OCI-LY1 (cell line): ENCODE results near the gene VIL1.

Experiments
- H2AFZ ChIP-seq: fragments of 200-600 bp; sonication (generic), shearing (Covaris generic); 2 replicates; pipeline ENCODE4 v1.6.0; 2014; ENCODE audit warnings: antibody characterized with exemption, mild to moderate bottlenecking, low read length
- H3F3A ChIP-seq: fragments of 200-600 bp; sonication (generic), shearing (Covaris generic); 2 replicates; pipeline ENCODE4 v1.6.0; 2014; ENCODE audit warnings: mild to moderate bottlenecking, antibody characterized with exemption, low read length, moderate library complexity; ENCODE audit not compliant: insufficient read depth
- H3K27ac ChIP-seq: fragments of 200-600 bp; sonication (generic); 2 replicates; pipeline ENCODE4 v1.5.1; 2014; ENCODE audit warnings: low read length, mixed run types, mild to moderate bottlenecking, low read depth; ENCODE audit not compliant: poor library complexity, severe bottlenecking
- H3K27me3 ChIP-seq: fragments of 200-600 bp; sonication (generic); 2 replicates; pipeline ENCODE4 v1.6.0; 2014; ENCODE audit warnings: antibody characterized with exemption, mild to moderate bottlenecking, low read length, moderate library complexity; ENCODE audit not compliant: insufficient read depth
- H3K36me3 ChIP-seq: fragments of 200-600 bp; sonication (generic); 2 replicates; pipeline ENCODE4 v1.6.1; 2014; ENCODE audit warnings: mild to moderate bottlenecking, antibody characterized with exemption, low read length, moderate library complexity, mixed read lengths; ENCODE audit not compliant: insufficient read depth
- H3K4me1 ChIP-seq: fragments of 200-600 bp; sonication (generic); 2 replicates; pipeline ENCODE4 v1.5.1; 2014; ENCODE audit warnings: mild to moderate bottlenecking, low read length, moderate library complexity; ENCODE audit not compliant: insufficient read depth, severe bottlenecking
- H3K4me2 ChIP-seq: fragments of 200-600 bp; sonication (generic), shearing (Covaris generic); 2 replicates; pipeline ENCODE4 v1.6.1; 2014; ENCODE audit warnings: low read length
- H3K4me3 ChIP-seq: fragments of 200-600 bp; sonication (generic); 2 replicates; pipeline ENCODE4 v1.5.1; 2014; ENCODE audit warnings: low read length, low read depth, mild to moderate bottlenecking, mixed read lengths; ENCODE audit not compliant: poor library complexity, severe bottlenecking
- H3K79me2 ChIP-seq: fragments of 200-600 bp; shearing (Covaris generic); 2 replicates; pipeline ENCODE4 v1.6.1; 2016; ENCODE audit warnings: mixed run types, low read length, mixed read lengths; ENCODE audit not compliant: insufficient read depth
- H3K9ac ChIP-seq: fragments of 200-600 bp; sonication (generic), shearing (Covaris generic); 2 replicates; pipeline ENCODE4 v1.6.1; 2014; ENCODE audit warnings: mild to moderate bottlenecking, low read length, mixed read lengths
- H3K9me2 ChIP-seq: fragments of 200-600 bp; sonication (generic), shearing (Covaris generic); 2 replicates; pipeline ENCODE4 v1.6.1; 2014; ENCODE audit warnings: low read depth, mild to moderate bottlenecking, low read length, mixed read lengths
- H3K9me3 ChIP-seq: fragments of 200-600 bp; shearing (Covaris generic); 2 replicates; pipeline ENCODE4 v1.6.1; 2014; ENCODE audit warnings: low read length, mixed read lengths
- H4K20me1 ChIP-seq: fragments of 200-600 bp; sonication (generic), shearing (Covaris generic); 2 replicates; pipeline ENCODE4 v1.6.0; 2016; ENCODE audit warnings: mild to moderate bottlenecking, low read length; ENCODE audit not compliant: insufficient read depth
- EZH2 ChIP-seq: fragments of 200-600 bp; sonication (generic), shearing (Covaris generic); IDR thresholded peaks from 2 replicates; pipeline ENCODE4 v1.8.0; 2017; ENCODE audit warnings: borderline replicate concordance, mixed run types, mild to moderate bottlenecking, antibody characterized with exemption, low read length, moderate library complexity, mixed read lengths
- TF ChIP-seq, protein P1 (sequence below): fragments of 200-600 bp; sonication (generic), shearing (Covaris generic); IDR thresholded peaks from 2 replicates; pipeline ENCODE4 v1.5.1; 2017; ENCODE audit warnings: mild to moderate bottlenecking, antibody characterized with exemption, low read length, moderate library complexity, mixed read lengths

VIL1 gene

DNA sequence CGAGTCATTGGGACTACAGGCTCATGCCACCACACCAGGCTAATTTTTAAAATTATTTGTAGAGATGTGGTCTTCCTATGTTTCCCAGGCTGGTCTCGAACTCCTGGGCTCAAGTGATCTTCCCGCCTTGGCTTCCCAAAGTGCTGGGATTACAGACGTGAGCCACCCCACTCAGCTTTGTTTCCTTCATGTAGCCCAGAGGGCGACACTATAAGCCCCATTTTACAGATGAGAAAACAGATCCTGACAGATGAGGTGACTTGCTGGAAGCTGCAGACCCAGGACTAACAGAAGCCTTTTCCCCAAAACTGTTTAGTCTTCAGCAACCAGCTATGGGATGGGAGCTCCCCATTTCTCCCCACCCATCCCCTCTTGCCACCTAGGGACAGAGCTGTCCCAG is 26.5 kb upstream of the VIL1 start:
- Histone ChIP-seq H3K36me3 (no peaks in the 10 kb centered on the region), H3K27me3 (no peaks in the 10 kb centered on the region; the same call in 1 of the 2 replicates), H3K4me1 (peaks cover 16% of the 10 kb centered on the region), H3K79me2 (no peaks in the 10 kb centered on the region), H3F3A (no peaks in the 10 kb centered on the region; the same call in 1 of the 2 replicates), H4K20me1 (no peaks in the 10 kb centered on the region), H3K27ac (no peak overlapping the region), H3K9ac (no peak overlapping the region), H3K9me3 (no peaks in the 10 kb centered on the region), H2AFZ (no peak overlapping the region), H3K4me2 (no peak overlapping the region), H3K9me2 (no peaks in the 10 kb centered on the region), H3K4me3 (no peak overlapping the region)
- TF ChIP-seq, protein P1, sequence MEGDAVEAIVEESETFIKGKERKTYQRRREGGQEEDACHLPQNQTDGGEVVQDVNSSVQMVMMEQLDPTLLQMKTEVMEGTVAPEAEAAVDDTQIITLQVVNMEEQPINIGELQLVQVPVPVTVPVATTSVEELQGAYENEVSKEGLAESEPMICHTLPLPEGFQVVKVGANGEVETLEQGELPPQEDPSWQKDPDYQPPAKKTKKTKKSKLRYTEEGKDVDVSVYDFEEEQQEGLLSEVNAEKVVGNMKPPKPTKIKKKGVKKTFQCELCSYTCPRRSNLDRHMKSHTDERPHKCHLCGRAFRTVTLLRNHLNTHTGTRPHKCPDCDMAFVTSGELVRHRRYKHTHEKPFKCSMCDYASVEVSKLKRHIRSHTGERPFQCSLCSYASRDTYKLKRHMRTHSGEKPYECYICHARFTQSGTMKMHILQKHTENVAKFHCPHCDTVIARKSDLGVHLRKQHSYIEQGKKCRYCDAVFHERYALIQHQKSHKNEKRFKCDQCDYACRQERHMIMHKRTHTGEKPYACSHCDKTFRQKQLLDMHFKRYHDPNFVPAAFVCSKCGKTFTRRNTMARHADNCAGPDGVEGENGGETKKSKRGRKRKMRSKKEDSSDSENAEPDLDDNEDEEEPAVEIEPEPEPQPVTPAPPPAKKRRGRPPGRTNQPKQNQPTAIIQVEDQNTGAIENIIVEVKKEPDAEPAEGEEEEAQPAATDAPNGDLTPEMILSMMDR: no peak
- TF ChIP-seq EZH2: no peak

DNA sequence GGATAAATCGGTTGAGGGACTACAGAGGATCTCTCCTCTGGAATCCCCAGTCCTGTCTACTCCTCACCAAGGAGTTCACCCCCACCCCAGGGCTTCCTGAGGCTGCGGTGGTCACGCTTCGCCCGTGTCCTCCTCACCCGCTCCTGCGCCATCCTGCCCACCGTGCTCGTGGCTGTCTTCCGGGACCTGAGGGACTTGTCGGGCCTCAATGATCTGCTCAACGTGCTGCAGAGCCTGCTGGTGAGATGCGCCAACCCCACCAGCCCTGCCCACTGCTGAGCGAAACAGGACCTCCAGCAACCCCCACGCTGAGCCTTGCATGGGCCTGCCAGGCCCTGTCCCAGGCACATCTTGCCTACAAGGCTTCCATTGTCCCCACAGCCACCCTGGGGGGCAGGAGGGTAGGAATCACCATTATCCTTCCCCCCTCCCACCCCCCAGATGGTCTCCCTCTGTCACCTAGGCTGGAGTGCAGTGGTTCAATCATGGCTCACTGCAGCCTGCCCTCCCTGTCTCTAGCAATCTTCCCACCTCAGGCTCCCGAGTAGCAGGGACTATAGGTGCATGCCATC is 25.9 kb upstream of the VIL1 start:
- H3K27ac ChIP-seq: no peak overlapping the region
- peaks cover 21% of the 10 kb centered on the region for H3K4me1 ChIP-seq
- H3K4me2 ChIP-seq: no peak overlapping the region
- H3K79me2 ChIP-seq: no peaks in the 10 kb centered on the region
- no peaks in the 10 kb centered on the region for H3K9me3 ChIP-seq
- no peaks in the 10 kb centered on the region; the same call in 1 of the 2 replicates for H3F3A ChIP-seq
- TF ChIP-seq, protein P1: no peak
- no peak for TF ChIP-seq EZH2
- H3K36me3 ChIP-seq: no peaks in the 10 kb centered on the region
- H3K27me3 ChIP-seq: no peaks in the 10 kb centered on the region; the same call in 1 of the 2 replicates
- H2AFZ ChIP-seq: no peak overlapping the region
- no peak overlapping the region for H3K4me3 ChIP-seq
- no peaks in the 10 kb centered on the region for H3K9me2 ChIP-seq
- no peaks in the 10 kb centered on the region for H4K20me1 ChIP-seq
- no peak overlapping the region for H3K9ac ChIP-seq

DNA sequence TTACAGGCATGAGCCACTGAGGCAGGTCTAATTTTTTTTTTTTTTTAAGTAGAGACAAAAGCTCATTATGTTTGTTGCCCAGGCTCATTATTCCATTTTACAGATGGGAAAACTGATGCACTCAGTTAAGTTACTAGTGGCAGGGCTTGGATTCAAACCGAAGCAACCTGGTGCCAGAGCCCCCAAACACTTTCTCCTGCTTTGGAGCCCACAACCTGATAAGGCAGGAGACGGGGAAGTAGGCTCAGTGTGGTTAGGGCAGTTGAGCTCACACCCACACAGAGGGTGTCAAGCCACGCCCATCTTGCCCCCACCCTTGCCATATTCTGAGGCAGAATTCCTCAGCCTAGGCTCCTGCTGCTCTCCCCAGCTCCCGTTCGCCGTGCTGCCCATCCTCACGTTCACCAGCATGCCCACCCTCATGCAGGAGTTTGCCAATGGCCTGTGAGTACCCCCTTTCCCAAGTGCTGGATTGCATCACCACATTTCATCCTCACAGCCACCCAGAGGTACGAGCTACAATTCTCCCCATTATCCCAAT is 25.1 kb upstream of the VIL1 start:
- Histone ChIP-seq H3K4me2 (no peak overlapping the region), H3K27ac (no peak overlapping the region), H3K79me2 (no peaks in the 10 kb centered on the region), H3K9me3 (no peaks in the 10 kb centered on the region), H3K27me3 (no peaks in the 10 kb centered on the region; the same call in 1 of the 2 replicates), H3K9me2 (no peaks in the 10 kb centered on the region), H3K4me1 (peaks cover 29% of the 10 kb centered on the region), H3K36me3 (no peaks in the 10 kb centered on the region), H3K4me3 (no peak overlapping the region), H3K9ac (no peak overlapping the region), H2AFZ (no peak overlapping the region), H4K20me1 (no peaks in the 10 kb centered on the region), H3F3A (no peaks in the 10 kb centered on the region; the same call in 1 of the 2 replicates)
- TF ChIP-seq EZH2: no peak
